IMR-90 (cell line): ENCODE results near the gene USH2A. TPM values are rescaled to one million over a fixed set of nuclear protein-coding genes. Genes with fewer than 3 reads are reported as not detected.

Experiments used
- ATAC-seq: fragments of 200-7000 bp; cut with Tn5 transposase; 2 replicates; pipeline ENCODE4 v1.9.1; 2020; ENCODE audit warnings: low read depth, mild to moderate bottlenecking, moderate library complexity
- BruUV-seq: library from RNA; stranded (reverse); fragments of 400-500 nt; replicated peaks from 2 replicates; lab custom pipeline; 2021; lab: Mats Ljungman, UMichigan
- CTCF ChIA-PET: fragments of 300-600 bp; formaldehyde crosslinking; extraction: SDS; loops from one replicate; lab custom pipeline; 2021; ENCODE audit warnings: antibody characterized with exemption; lab: Yijun Ruan, JAX
- POLR2A ChIA-PET: fragments of 300-600 bp; sonication (Branson Sonifier 250); formaldehyde crosslinking; loops from one replicate; lab custom pipeline; 2022; ENCODE audit warnings: antibody characterized with exemption; ENCODE audit not compliant: unreplicated experiment; lab: Charles Lee
- DNase-seq: peaks from one replicate; pipeline ENCODE4 v3.0.0; 2013
- H2AFZ ChIP-seq: replicated peaks from 2 replicates; pipeline ENCODE3; 2013; ENCODE audit warnings: low read length, mild to moderate bottlenecking; ENCODE audit not compliant: poor library complexity
- H2AK5ac ChIP-seq: 2 replicates; pipeline ENCODE4 v1.6.1; 2013; ENCODE audit warnings: low read depth, low read length, inconsistent platforms
- H2AK9ac ChIP-seq: replicated peaks from 2 replicates; pipeline ENCODE3; 2013; ENCODE audit warnings: mild to moderate bottlenecking, low read depth, low read length, moderate library complexity; ENCODE audit not compliant: poor library complexity
- H2BK120ac ChIP-seq: 2 replicates; pipeline ENCODE4 v1.6.1; 2013; ENCODE audit warnings: low read depth, low read length, inconsistent platforms
- H2BK15ac ChIP-seq: 3 replicates; pipeline ENCODE4 v1.6.1; 2013; ENCODE audit warnings: low read depth, low read length, inconsistent platforms
- H2BK20ac ChIP-seq: 2 replicates; pipeline ENCODE4 v1.6.1; 2013; ENCODE audit warnings: low read depth, mild to moderate bottlenecking, inconsistent platforms, low read length, moderate library complexity
- H2BK5ac ChIP-seq: 2 replicates; pipeline ENCODE4 v1.6.1; 2013; ENCODE audit warnings: mild to moderate bottlenecking, low read depth, low read length, inconsistent platforms; ENCODE audit not compliant: poor library complexity, severe bottlenecking
- H3K14ac ChIP-seq: replicated peaks from 2 replicates; pipeline ENCODE4 v1.6.1; 2013; ENCODE audit warnings: low read depth, low read length, inconsistent platforms
- H3K18ac ChIP-seq: 2 replicates; pipeline ENCODE4 v1.6.1; 2013; ENCODE audit warnings: low read depth, low read length, control low read depth
- H3K23ac ChIP-seq: 2 replicates; pipeline ENCODE4 v1.6.1; 2013; ENCODE audit warnings: low read depth, low read length, inconsistent platforms
- H3K27ac ChIP-seq: 2 replicates; pipeline ENCODE4 v1.5.1; 2013; ENCODE audit warnings: mild to moderate bottlenecking, control low read depth, low read length; ENCODE audit not compliant: insufficient read depth
- H3K27me3 ChIP-seq: 2 replicates; pipeline ENCODE4 v1.6.1; 2013; ENCODE audit warnings: low read length; ENCODE audit not compliant: control insufficient read depth, insufficient read depth
- H3K36me3 ChIP-seq: 2 replicates; pipeline ENCODE4 v1.6.1; 2013; ENCODE audit warnings: low read length, mixed read lengths; ENCODE audit not compliant: control insufficient read depth, insufficient read depth
- H3K4ac ChIP-seq: 2 replicates; pipeline ENCODE4 v1.6.1; 2013; ENCODE audit warnings: low read depth, low read length, inconsistent platforms
- H3K4me1 ChIP-seq: 2 replicates; pipeline ENCODE4 v1.6.1; 2013; ENCODE audit warnings: low read length, mixed read lengths; ENCODE audit not compliant: control insufficient read depth, insufficient read depth
- H3K4me2 ChIP-seq: 2 replicates; pipeline ENCODE4 v1.6.1; 2013; ENCODE audit warnings: low read depth, mild to moderate bottlenecking, control low read depth, low read length, moderate library complexity
- H3K4me3 ChIP-seq: 2 replicates; pipeline ENCODE4 v1.5.1; 2013; ENCODE audit warnings: low read depth, mild to moderate bottlenecking, control low read depth, low read length, moderate library complexity; ENCODE audit not compliant: insufficient read depth
- H3K56ac ChIP-seq: 2 replicates; pipeline ENCODE4 v1.6.1; 2013; ENCODE audit warnings: low read length, inconsistent platforms; ENCODE audit not compliant: insufficient read depth; ENCODE audit errors: extremely low read depth
- H3K79me1 ChIP-seq, 2 experiments: 2 replicates each; pipeline ENCODE4 v1.6.1; 2013; ENCODE audit warnings: low read length in 2 of 2, inconsistent platforms in 1 of 2, low read depth in 1 of 2
- H3K9ac ChIP-seq: 2 replicates; pipeline ENCODE4 v1.6.1; 2013; ENCODE audit warnings: low read depth, low read length, control low read depth
- H3K9me1 ChIP-seq: 2 replicates; pipeline ENCODE4 v1.6.1; 2013; ENCODE audit warnings: low read length, inconsistent platforms; ENCODE audit not compliant: insufficient read depth
- H3K9me3 ChIP-seq: 2 replicates; pipeline ENCODE4 v1.6.1; 2013; ENCODE audit warnings: low read length; ENCODE audit not compliant: control insufficient read depth, insufficient read depth
- H4K20me1 ChIP-seq: 2 replicates; pipeline ENCODE4 v1.6.1; 2013; ENCODE audit warnings: low read length, inconsistent platforms; ENCODE audit not compliant: insufficient read depth
- H4K5ac ChIP-seq: 2 replicates; pipeline ENCODE4 v1.6.1; 2013; ENCODE audit warnings: mild to moderate bottlenecking, low read depth, low read length, control low read depth
- H4K8ac ChIP-seq, 2 experiments: 2 replicates each; pipeline ENCODE4 v1.6.1; 2013; ENCODE audit warnings: low read depth in 2 of 2, low read length in 2 of 2, control low read depth in 1 of 2, inconsistent platforms in 1 of 2
- H4K91ac ChIP-seq: 2 replicates; pipeline ENCODE4 v1.6.1; 2013; ENCODE audit warnings: low read depth, low read length, inconsistent platforms; ENCODE audit not compliant: insufficient read depth
- BHLHE40 ChIP-seq: fragments of 150-350 bp; IDR thresholded peaks from 2 replicates; pipeline ENCODE4 v1.6.1; 2016; ENCODE audit warnings: mild to moderate bottlenecking, low read depth, low read length
- CEBPB ChIP-seq: IDR thresholded peaks from 2 replicates; pipeline ENCODE4 v1.6.1; 2012; ENCODE audit warnings: low read depth, low read length, improper control_type of control experiment
- CHD1 ChIP-seq: IDR thresholded peaks from 2 replicates; pipeline ENCODE4 v1.6.1; 2012; ENCODE audit warnings: low read depth, low read length, improper control_type of control experiment
- FOS ChIP-seq: fragments of 150-350 bp; IDR thresholded peaks from 2 replicates; pipeline ENCODE4 v1.6.1; 2016; ENCODE audit warnings: low read depth, low read length
- MAFK ChIP-seq: IDR thresholded peaks from 2 replicates; pipeline ENCODE4 v1.6.1; 2012; ENCODE audit warnings: low read depth, low read length, improper control_type of control experiment
- MAZ ChIP-seq: IDR thresholded peaks from 2 replicates; pipeline ENCODE4 v1.6.1; 2012; ENCODE audit warnings: low read depth, mild to moderate bottlenecking, low read length, improper control_type of control experiment, moderate library complexity, borderline replicate concordance
- MXI1 ChIP-seq: IDR thresholded peaks from 2 replicates; pipeline ENCODE4 v1.6.1; 2012; ENCODE audit warnings: low read depth, mild to moderate bottlenecking, low read length, moderate library complexity, borderline replicate concordance
- NFE2L2 ChIP-seq: fragments of 150-350 bp; IDR thresholded peaks from 2 replicates; pipeline ENCODE4 v1.6.1; 2016; ENCODE audit warnings: low read depth, mild to moderate bottlenecking, low read length
- POLR2A ChIP-seq: IDR thresholded peaks from 2 replicates; pipeline ENCODE4 v1.6.1; 2012; ENCODE audit warnings: mild to moderate bottlenecking, low read depth, low read length
- RAD21 ChIP-seq: IDR thresholded peaks from 2 replicates; pipeline ENCODE4 v1.6.1; 2012; ENCODE audit warnings: low read length, improper control_type of control experiment
- RCOR1 ChIP-seq: IDR thresholded peaks from 2 replicates; pipeline ENCODE4 v1.6.1; 2012; ENCODE audit warnings: mild to moderate bottlenecking, low read length, improper control_type of control experiment; ENCODE audit not compliant: insufficient replicate concordance
- RFX5 ChIP-seq: IDR thresholded peaks from 2 replicates; pipeline ENCODE4 v1.8.0; 2012; ENCODE audit warnings: low read depth, mild to moderate bottlenecking, low read length, moderate library complexity
- SMC3 ChIP-seq: fragments of 150-350 bp; IDR thresholded peaks from 2 replicates; pipeline ENCODE4 v1.6.1; 2016; ENCODE audit warnings: low read depth, mild to moderate bottlenecking, antibody characterized with exemption, low read length, moderate library complexity
- WGBS, 2 experiments: methylation state at CpG; one replicate each; pipeline versions ENCODE4 v1.1.5 to v1.1.7; 2013; ENCODE audit warnings: missing lambda C conversion rate in 2 of 2; ENCODE audit not compliant: insufficient read length in 1 of 2; ENCODE audit errors: extremely low coverage in 2 of 2; 5-methylcytosine and 5-hydroxymethylcytosine counted together
- dilution Hi-C: fragments of 300-500 bp; cut with HindIII; formaldehyde crosslinking; loops from one replicate; pipeline ENCODE4 v1.14.3; 2018; ENCODE audit warnings: low sequenced_read_pairs; ENCODE audit not compliant: unreplicated experiment
- in situ Hi-C: fragments of 300-500 bp; cut with MboI; formaldehyde crosslinking; loops from 3 replicates; pipeline ENCODE4 v1.14.3; 2019; ENCODE audit warnings: low sequenced_read_pairs, inconsistent platforms, mixed read lengths
- intact Hi-C: fragments of 100-400 bp; cut with micrococcal nuclease; formaldehyde crosslinking; loops from 2 replicates; pipeline ENCODE4 v1.10.0; 2022
- polyA plus RNA-seq, 3 experiments: library from polyadenylated mRNA; depleted of rRNA; stranded (reverse); fragments of >200 nt; gene quantifications; 2 replicates each; pipeline ENCODE4 v1.2.3, GENCODE V29; 2012; ENCODE audit warnings: low replicate concordance in 1 of 3
- total RNA-seq: library from RNA; depleted of rRNA; stranded (reverse); fragments of >200 nt; gene quantifications from 2 replicates; pipeline ENCODE4 v1.2.3, GENCODE V29; 2012
- TF ChIP-seq, protein P1 (sequence below): fragments of 150-350 bp; IDR thresholded peaks from 2 replicates; pipeline ENCODE4 v1.6.1; 2016; ENCODE audit warnings: low read depth, mild to moderate bottlenecking, low read length, moderate library complexity, borderline replicate concordance
- TF ChIP-seq, protein P2 (sequence below): conservative IDR thresholded peaks from 2 replicates; pipeline ENCODE4 v1.5.1; 2012; ENCODE audit warnings: mild to moderate bottlenecking, low read depth, low read length, improper control_type of control experiment
- TF ChIP-seq, protein P3 (sequence below): fragments of 150-350 bp; IDR thresholded peaks from 2 replicates; pipeline ENCODE4 v1.6.1; 2017; ENCODE audit warnings: mild to moderate bottlenecking, antibody characterized with exemption, low read length, low read depth

USH2A gene
- total and polyA plus RNA-seq, 2 of the 4 experiments (the other 2 are of a cell fraction) = under 0.01 to 0.02 TPM

DNA sequence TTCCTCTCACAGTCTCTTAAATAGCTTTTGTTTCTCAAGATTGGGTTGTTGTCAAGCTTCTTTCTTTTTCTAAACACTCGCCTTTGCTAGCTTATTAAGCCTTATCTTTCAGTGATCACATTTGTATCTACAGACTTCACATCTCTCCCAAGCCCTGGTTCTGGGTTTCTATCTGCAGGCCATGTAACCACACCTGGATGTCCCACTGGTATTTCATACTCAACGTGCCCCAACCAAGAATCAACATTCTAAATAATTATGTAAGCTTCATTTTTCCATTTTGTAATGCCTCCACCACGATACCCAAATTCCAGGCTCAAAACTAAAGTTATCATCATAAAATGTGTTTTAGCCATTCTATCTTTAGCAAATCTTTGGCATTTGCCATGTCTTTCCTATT lies 372.2 kb downstream of the USH2A start:
- no TSS peak for BruUV-seq

More for the DNA sequence above, 372.2 kb downstream of the USH2A start:
- POLR2A ChIA-PET = no interaction called here
- WGBS, 2 experiments = 83% methylated on average over 1 of the region's 3 CpGs; no CpG with 5 or more reads in 1 of the 2 experiments
- H3K23ac ChIP-seq = no peak overlapping the region
- no peaks in the 10 kb centered on the region for H4K20me1 ChIP-seq
- H2AK5ac ChIP-seq = no peak overlapping the region
- no peak overlapping the region for H3K14ac ChIP-seq
- H3K9me1 ChIP-seq = no peaks in the 10 kb centered on the region
- H4K8ac ChIP-seq = no peak overlapping the region
- no peaks in the 10 kb centered on the region for H3K36me3 ChIP-seq
- H2AFZ ChIP-seq = no peak overlapping the region
- H4K91ac ChIP-seq = no peak overlapping the region
- H4K5ac ChIP-seq = no peak overlapping the region
- TF ChIP-seq FOS (no peak), MAZ (no peak), RCOR1 (no peak), CHD1 (no peak), MXI1 (no peak), POLR2A (no peak), RFX5 (no peak), NFE2L2 (no peak), SMC3 (no peak), CEBPB (no peak), RAD21 (no peak), BHLHE40 (no peak), MAFK (no peak)
- TF ChIP-seq, protein P1, sequence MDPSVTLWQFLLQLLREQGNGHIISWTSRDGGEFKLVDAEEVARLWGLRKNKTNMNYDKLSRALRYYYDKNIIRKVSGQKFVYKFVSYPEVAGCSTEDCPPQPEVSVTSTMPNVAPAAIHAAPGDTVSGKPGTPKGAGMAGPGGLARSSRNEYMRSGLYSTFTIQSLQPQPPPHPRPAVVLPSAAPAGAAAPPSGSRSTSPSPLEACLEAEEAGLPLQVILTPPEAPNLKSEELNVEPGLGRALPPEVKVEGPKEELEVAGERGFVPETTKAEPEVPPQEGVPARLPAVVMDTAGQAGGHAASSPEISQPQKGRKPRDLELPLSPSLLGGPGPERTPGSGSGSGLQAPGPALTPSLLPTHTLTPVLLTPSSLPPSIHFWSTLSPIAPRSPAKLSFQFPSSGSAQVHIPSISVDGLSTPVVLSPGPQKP = no peak
- TF ChIP-seq, protein P2, sequence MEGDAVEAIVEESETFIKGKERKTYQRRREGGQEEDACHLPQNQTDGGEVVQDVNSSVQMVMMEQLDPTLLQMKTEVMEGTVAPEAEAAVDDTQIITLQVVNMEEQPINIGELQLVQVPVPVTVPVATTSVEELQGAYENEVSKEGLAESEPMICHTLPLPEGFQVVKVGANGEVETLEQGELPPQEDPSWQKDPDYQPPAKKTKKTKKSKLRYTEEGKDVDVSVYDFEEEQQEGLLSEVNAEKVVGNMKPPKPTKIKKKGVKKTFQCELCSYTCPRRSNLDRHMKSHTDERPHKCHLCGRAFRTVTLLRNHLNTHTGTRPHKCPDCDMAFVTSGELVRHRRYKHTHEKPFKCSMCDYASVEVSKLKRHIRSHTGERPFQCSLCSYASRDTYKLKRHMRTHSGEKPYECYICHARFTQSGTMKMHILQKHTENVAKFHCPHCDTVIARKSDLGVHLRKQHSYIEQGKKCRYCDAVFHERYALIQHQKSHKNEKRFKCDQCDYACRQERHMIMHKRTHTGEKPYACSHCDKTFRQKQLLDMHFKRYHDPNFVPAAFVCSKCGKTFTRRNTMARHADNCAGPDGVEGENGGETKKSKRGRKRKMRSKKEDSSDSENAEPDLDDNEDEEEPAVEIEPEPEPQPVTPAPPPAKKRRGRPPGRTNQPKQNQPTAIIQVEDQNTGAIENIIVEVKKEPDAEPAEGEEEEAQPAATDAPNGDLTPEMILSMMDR = no peak
- TF ChIP-seq, protein P3, sequence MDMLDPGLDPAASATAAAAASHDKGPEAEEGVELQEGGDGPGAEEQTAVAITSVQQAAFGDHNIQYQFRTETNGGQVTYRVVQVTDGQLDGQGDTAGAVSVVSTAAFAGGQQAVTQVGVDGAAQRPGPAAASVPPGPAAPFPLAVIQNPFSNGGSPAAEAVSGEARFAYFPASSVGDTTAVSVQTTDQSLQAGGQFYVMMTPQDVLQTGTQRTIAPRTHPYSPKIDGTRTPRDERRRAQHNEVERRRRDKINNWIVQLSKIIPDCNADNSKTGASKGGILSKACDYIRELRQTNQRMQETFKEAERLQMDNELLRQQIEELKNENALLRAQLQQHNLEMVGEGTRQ = no peak
- no peak for DNase-seq
- no peaks in the 10 kb centered on the region for H3K79me1 ChIP-seq
- H3K9ac ChIP-seq = no peak overlapping the region
- no peak for ATAC-seq
- no peak overlapping the region for H3K56ac ChIP-seq
- no peak overlapping the region for H3K4me2 ChIP-seq
- no peak overlapping the region for H2AK9ac ChIP-seq
- no peak overlapping the region for H2BK120ac ChIP-seq
- H3K9me3 ChIP-seq = no peaks in the 10 kb centered on the region
- no peak overlapping the region for H3K18ac ChIP-seq
- no peak overlapping the region for H2BK5ac ChIP-seq
- H3K27ac ChIP-seq = no peak overlapping the region
- CTCF ChIA-PET = no interaction called here
- dilution Hi-C loops = no loop called here
- H3K4ac ChIP-seq = no peak overlapping the region
- no peak overlapping the region for H3K4me3 ChIP-seq
- H2BK20ac ChIP-seq = no peak overlapping the region
- H3K27me3 ChIP-seq = no peaks in the 10 kb centered on the region
- no peak overlapping the region for H2BK15ac ChIP-seq
- H3K4me1 ChIP-seq = peaks cover 2% of the 10 kb centered on the region; the same call in 1 of the 2 replicates
- intact Hi-C loops = no loop called here
- in situ Hi-C loops = no loop called here
